NCI-H2227 (cell line): ENCODE measurements around the gene MEGF6.
A peak's percentile ranks its signal among the peaks of the same experiment; 100 is the strongest.

Experiments
- DNase-seq: peaks from one replicate; lab custom pipeline; 2025; ENCODE audit not compliant: unreplicated experiment; lab: John Stamatoyannopoulos, UW

MEGF6 gene

GRCh38 chr1:3491291-3492246 is 119.7 kb downstream of the MEGF6 start:
- DNase-seq: peak; percentile 84

DNA sequence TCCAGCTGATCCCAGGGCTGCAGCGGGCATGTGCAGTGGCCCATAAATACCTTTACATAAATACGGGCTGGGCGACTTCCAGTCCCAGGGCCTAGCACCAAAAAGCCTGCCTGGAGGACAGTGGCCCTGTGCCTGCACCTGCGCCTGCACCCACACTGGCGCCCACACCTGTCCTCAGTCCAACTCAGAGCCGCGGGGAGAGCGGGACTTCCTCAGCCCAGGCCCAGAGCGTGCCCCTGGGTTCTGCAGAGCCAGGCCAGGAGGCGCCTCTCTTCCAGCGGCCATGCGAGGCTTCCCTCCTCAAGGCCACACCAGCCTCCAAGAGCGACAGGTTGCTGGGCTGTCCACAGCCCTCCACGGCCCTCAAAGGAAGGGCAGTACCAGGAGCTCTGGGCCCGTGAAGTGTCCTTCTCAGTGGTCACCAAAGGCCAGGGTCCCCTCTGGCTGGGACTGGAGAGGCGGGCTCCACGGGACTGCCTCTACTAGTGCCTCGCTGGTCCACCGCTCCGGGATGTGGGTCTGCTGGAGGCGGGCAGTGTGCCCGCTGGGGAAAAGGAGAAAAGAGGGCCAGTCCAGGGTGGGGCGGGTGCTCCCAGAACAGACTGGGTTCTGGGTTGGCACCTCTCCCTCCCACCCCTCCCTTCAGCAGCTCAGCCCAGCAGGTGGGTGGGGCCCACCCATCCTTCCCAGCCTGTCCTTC is 121.1 kb downstream of the MEGF6 start:
- no peak for DNase-seq

DNA sequence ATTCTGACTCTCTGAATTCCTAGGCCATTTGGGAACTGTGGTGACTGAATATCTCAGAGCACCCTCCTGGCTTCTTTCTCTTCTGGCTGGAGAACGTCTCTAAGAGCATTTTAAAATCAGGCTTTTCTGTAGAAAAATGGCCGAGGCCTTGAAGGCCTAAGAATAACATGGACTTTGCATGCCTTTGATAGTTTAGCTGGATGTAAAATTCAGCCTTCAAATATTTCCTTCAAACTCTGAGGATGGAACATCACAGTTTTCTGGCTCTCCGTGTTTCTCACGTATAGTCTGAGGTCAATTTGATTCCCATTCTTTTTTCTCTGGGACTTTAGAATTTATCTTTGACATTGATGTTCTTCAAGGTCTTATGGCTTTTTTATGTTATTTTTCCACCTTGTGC is 122.9 kb downstream of the MEGF6 start:
- no peak for DNase-seq

DNA sequence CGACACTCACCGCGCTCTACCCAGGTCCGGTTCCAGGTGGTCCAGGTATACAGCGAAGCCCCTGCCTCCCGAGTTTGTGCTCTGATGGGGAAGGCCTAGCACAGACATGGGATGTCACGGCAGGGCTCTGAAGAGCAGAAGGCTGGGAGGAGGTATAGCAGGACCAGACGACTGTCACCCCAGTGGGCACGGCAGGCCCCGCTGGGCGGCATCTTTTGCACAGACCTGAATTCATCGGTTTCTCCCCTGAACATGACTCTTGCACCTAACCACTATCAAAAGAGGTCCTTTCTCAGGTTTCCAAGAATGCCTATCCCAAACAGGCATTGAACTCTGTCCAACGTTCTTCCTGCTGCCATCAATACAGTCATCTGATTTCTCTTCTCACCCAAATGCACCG is 126.3 kb downstream of the MEGF6 start:
- DNase-seq: no peak

DNA sequence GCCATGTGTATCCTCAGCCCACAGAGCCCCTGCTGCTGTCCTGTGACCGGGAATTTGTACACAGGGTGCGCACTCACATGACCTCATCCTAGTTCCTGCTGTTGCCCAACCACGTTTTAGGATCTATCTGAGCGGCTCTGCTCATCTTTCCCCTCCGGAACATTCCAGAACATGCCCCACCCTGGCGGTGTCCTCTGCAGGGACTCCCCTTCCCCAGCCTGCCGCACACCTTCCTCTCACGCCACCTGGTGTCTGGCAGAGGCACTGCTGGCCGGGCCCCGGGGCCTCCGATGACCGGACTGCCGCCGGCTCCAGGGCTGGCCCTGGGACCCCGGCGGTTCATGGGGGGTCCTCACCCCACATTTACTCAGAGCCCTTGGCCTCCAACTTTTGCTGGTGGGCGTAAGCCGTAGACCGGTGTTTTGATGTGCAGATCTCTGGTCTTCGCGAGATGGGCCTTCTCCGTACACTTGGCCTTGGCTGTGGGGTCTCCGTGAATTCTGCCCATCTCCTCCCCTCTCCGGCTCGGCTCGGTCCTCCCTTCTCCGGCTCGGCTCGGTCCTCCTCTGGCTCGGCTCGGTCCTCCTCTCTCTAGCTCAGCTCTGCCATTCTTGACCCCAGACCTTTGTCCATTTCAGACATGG is 127.4 kb downstream of the MEGF6 start:
- no peak for DNase-seq

GRCh38 chr1:3483380-3483779 is 127.9 kb downstream of the MEGF6 start:
- DNase-seq: no peak

DNA sequence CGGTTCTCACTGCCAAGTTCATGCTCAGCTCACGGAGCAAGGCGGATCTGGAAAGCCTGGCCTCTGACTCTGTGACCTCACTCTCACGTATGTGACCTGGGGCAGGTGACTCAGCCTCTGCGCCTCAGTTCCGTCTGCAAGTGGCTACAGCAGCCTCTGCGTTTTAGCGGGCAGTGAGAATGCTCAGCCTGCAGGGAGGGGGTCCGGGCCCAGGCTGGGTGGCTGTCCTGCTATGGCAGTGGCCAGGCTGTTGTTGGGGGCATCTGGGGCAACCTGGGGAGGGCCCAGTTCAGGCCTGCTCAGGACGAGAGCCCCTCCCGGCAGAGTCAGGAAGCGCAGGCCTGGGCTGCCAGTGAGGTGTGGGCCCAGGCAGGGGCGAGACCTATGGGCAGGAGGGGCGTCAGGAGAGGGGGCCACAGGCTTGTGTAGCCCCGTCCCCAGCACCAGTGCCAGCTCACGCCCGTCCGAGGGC is 128.9 kb downstream of the MEGF6 start:
- DNase-seq: no peak

GRCh38 chr1:3481836-3482375 is 129.4 kb downstream of the MEGF6 start:
- no peak for DNase-seq

GRCh38 chr1:3481046-3481445 is 130.3 kb downstream of the MEGF6 start:
- no peak for DNase-seq

- DNase-seq: no peak
These were observed 131.0 kb downstream of the MEGF6 start for GRCh38 chr1:3480369-3480719.

DNA sequence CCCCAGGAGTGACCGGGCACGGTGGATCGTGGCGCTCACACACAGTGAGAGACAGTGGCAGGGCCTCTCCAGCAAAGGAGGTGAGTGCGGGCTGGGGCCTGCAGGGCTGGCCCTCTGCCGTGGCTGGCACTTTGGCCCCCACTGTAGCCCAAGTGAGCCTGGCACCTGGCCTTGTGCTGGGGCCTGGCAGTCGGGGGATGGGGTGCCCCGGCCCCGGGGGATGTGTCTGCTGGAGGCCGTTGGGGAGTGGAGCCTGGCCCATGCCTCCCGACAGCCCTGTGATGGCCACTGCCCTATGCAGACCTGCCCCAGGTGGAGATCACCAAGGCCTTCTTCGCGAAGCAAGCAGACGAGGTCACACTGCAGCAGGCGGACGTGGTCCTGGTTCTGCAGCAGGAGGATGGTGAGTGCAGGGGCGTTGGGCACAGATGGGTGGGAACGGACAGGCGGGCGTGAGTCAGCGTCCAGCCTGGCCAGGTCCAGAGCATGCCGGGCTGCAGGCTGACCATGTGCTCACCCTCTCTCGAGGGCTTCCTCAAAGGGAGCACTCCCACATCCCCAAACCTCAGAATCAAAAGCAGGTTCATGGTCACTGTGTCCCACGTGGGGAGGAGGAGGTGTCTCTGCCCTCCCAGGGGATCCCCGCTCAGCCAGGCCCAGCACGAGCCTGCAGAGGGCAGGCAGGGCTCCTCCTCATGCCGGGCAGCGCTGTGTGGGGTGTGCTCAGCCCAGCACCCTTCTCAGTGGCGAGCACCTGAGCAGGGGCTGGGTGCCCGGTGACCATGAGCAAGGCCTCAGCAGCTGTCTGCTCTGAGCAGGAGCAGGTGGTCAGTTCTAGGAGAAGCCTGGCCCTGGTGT is 131.6 kb downstream of the MEGF6 start:
- no peak for DNase-seq

- no peak for DNase-seq
These were observed 133.1 kb downstream of the MEGF6 start for GRCh38 chr1:3478187-3478586.

GRCh38 chr1:3477241-3477995 is 133.9 kb downstream of the MEGF6 start:
- no peak for DNase-seq

GRCh38 chr1:3476666-3477065 is 134.6 kb downstream of the MEGF6 start:
- DNase-seq: no peak

DNA sequence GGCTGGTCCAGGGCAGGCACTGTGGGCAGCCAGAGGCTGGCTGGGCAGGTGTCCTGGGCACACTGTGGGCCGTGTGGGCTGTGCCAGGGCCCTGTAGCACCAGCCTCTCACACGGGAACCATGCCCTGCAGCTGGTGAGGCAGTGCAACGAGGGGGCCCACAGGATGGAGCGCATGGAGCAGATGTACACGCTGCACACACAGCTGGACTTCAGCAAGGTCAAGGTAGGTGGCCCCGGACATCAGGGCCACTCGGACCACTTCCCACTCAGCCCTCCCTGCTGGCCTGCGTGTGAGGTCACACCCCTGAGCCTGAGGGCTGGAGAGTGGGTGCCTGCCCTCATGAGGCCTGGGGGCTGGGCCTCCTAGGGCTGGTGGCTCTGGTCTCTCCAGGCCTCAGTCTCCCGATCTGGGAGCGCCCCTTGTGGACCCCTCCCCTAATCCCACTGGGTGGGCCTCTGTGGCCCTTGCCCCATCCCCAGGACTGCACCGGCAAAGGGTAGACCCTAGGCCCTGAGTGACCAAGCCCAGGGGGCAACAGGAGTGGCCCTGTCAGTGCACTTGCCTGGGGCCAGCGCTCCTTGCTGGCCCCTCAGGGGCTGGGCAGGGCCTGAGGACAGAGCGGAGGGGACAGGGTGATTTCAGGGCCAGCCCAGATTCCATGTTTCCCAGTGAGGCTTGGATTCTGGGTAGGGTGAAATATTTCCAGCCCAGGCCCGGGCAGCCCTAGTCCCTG is 135.3 kb downstream of the MEGF6 start:
- no peak for DNase-seq

DNA sequence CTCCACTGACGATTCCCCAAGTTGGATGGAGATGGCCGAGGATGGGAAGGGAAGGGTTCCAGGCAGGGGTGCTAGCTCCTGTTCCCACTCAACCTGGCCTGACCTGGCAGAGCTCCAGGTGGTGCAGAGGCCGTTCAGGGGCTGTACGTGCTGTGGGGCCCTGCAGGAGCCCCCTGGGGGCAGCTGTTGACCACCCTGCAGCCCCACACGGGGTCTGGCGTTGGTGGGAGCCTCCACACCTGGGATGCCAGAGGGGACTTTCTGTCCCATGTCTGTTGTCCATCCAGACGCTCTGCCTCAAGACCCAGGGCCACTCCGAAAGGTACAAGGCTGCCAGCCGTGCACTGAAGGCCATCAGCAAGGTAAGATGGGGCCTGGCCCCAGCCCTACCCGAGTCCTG is 136.9 kb downstream of the MEGF6 start:
- no peak for DNase-seq

GRCh38 chr1:3474016-3474415 is 137.3 kb downstream of the MEGF6 start:
- no peak for DNase-seq

- no peak for DNase-seq
These were observed 137.9 kb downstream of the MEGF6 start for GRCh38 chr1:3473381-3473844.

GRCh38 chr1:3472906-3473305 is 138.4 kb downstream of the MEGF6 start:
- no peak for DNase-seq
